Measurements from ENCODE around the gene RAB20.
"Not testable (repeated sequence)": the region's sequence is repeated elsewhere in the genome, so short reads cannot be mapped to it uniquely, and the experiment has no call there.

RAB20 gene

GRCh38 chr13:110509478-110509926, 52.0 kb downstream of the RAB20 start:
- no peak for DNase-seq (ENCODE audit: low spot score)

- DNase-seq (ENCODE audit: low spot score): no peak
Measured at GRCh38 chr13:110507678-110508381, 53.7 kb downstream of the RAB20 start.

- peak; percentile 31 for DNase-seq (ENCODE audit: low spot score)
Measured at GRCh38 chr13:110506859-110507566, 54.5 kb downstream of the RAB20 start.

GRCh38 chr13:110506396-110506795, 55.1 kb downstream of the RAB20 start:
- no peak for DNase-seq (ENCODE audit: low spot score)

GRCh38 chr13:110505594-110505993, 55.9 kb downstream of the RAB20 start:
- no peak for DNase-seq (ENCODE audit: low spot score)

- no peak for DNase-seq (ENCODE audit: low spot score)
Measured at GRCh38 chr13:110503979-110504499, 57.5 kb downstream of the RAB20 start.

- DNase-seq (ENCODE audit: low spot score): no peak
Measured at GRCh38 chr13:110503037-110503901, 58.3 kb downstream of the RAB20 start.

- no peak for DNase-seq (ENCODE audit: low spot score)
Measured at GRCh38 chr13:110501188-110501587, 60.3 kb downstream of the RAB20 start.

- no peak for DNase-seq (ENCODE audit: low spot score)
Measured at GRCh38 chr13:110500341-110500740, 61.2 kb downstream of the RAB20 start.

- DNase-seq (ENCODE audit: low spot score): no peak
Measured at GRCh38 chr13:110499621-110500281, 61.8 kb downstream of the RAB20 start.

GRCh38 chr13:110498765-110499164, 62.8 kb downstream of the RAB20 start:
- no peak for DNase-seq (ENCODE audit: low spot score)

- no peak for DNase-seq (ENCODE audit: low spot score)
Measured at GRCh38 chr13:110498327-110498726, 63.2 kb downstream of the RAB20 start.

GRCh38 chr13:110497896-110498295, 63.6 kb downstream of the RAB20 start:
- DNase-seq (ENCODE audit: low spot score): not testable (repeated sequence)

- DNase-seq (ENCODE audit: low spot score): no peak
Measured at GRCh38 chr13:110497003-110497402, 64.5 kb downstream of the RAB20 start.

- no peak for DNase-seq (ENCODE audit: low spot score)
Measured at GRCh38 chr13:110496281-110496680, 65.2 kb downstream of the RAB20 start.

GRCh38 chr13:110495881-110496280, 65.6 kb downstream of the RAB20 start:
- no peak for DNase-seq (ENCODE audit: low spot score)

- no peak for DNase-seq (ENCODE audit: low spot score)
Measured at GRCh38 chr13:110495376-110495775, 66.1 kb downstream of the RAB20 start.

- DNase-seq (ENCODE audit: low spot score): no peak
Measured at GRCh38 chr13:110493613-110494012, 67.9 kb downstream of the RAB20 start.

GRCh38 chr13:110492679-110493593, 68.6 kb downstream of the RAB20 start:
- no peak for DNase-seq (ENCODE audit: low spot score)

- DNase-seq (ENCODE audit: low spot score): no peak
Measured at GRCh38 chr13:110491869-110492678, 69.4 kb downstream of the RAB20 start.

Data from HuH-7.5 (cell line).